ENCODE results near the gene EVI5.

The EVI5 gene

DNA sequence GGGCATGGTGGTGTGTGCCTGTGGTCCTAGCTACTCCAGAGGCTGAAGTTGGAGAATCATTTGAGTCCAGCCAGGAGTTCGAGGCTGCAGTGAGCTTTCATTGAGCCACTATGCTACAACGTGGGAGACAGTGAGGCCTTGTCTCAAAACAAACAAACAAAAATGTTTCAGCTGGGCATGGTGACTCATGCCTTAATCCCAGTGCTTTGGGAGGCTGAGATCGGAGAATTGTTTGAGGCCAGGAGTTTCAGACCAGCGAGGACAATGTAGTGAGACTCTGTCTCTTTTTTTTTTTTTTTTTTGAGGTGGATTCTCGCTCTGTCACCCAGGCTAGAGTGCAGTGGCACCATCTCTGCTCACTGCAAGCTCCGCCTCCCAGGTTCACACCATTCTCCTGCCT lies 41.9 kb upstream of the EVI5 start:
- no peak overlapping the region for H3K4me3 ChIP-seq (ENCODE audit: low read depth, low read length)
- TF ChIP-seq, protein P1, sequence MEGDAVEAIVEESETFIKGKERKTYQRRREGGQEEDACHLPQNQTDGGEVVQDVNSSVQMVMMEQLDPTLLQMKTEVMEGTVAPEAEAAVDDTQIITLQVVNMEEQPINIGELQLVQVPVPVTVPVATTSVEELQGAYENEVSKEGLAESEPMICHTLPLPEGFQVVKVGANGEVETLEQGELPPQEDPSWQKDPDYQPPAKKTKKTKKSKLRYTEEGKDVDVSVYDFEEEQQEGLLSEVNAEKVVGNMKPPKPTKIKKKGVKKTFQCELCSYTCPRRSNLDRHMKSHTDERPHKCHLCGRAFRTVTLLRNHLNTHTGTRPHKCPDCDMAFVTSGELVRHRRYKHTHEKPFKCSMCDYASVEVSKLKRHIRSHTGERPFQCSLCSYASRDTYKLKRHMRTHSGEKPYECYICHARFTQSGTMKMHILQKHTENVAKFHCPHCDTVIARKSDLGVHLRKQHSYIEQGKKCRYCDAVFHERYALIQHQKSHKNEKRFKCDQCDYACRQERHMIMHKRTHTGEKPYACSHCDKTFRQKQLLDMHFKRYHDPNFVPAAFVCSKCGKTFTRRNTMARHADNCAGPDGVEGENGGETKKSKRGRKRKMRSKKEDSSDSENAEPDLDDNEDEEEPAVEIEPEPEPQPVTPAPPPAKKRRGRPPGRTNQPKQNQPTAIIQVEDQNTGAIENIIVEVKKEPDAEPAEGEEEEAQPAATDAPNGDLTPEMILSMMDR (IDR thresholded peaks at IDR 0.05; ENCODE audit: borderline replicate concordance, insufficient read depth, low read depth, low read length), result no peak

DNA sequence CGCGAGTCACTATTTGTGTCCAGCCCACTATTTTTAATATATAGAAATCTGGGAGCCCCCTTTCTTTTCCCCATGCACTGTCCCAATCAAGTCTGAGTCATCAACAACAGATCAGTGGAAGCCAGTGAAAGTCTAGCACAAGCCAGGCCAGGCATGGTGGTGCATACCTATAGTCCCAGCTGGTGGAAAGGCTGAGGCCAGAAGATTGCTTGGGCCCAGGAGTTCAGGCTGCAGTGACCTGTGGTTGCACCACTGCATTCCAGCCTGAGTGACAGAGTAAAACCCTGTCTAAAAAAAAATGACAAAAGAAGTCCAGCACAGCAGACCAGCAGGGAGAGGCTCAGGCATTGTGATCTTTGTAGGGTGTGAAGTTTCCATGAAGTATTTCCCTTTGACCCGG lies 38.0 kb upstream of the EVI5 start:
- no peak overlapping the region for H3K4me3 ChIP-seq (ENCODE audit: low read depth, low read length)
- TF ChIP-seq, protein P1 (IDR thresholded peaks at IDR 0.05; ENCODE audit: borderline replicate concordance, insufficient read depth, low read depth, low read length), result no peak

DNA sequence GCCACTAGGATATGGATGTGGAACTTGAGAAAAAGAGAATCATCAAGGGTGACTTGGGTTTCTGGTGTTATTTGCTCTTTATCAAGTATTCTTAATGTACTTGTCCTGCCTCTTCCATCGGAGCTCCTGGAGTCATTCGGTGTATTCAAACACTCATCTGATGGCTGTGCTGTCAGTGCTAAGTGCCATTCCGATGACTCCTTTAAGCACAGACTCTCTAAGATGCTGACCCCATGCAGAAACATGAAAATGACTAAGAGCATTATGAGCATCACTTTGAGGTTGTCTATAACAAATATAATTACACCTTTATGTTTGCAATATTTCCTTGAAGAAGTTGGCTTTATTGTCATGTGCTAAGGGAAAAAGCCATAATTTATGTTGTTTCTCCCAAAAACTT lies 35.6 kb upstream of the EVI5 start:
- no peak overlapping the region for H3K4me3 ChIP-seq (ENCODE audit: low read depth, low read length)
- TF ChIP-seq, protein P1 (IDR thresholded peaks at IDR 0.05; ENCODE audit: borderline replicate concordance, insufficient read depth, low read depth, low read length), result no peak

DNA sequence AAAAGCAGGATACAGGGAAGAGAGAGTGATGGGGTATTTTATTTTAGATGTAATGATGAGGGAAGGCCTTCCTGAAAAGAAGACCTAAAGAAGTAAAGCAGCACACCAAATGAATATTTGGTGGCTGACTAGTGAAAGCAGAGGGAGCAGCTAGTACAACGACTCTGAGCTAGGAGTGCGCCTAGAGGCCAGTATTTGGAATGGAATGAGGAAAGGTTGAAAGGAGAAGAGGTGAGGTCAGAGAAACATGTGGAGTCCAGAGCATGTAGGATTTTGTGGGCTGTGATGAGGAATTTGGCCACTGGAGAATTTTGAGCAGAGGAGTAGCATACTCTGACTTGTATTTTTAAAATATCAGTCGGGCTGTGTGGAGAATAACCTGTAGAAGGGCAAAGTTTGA lies 35.1 kb upstream of the EVI5 start:
- TF ChIP-seq, protein P1 (IDR thresholded peaks at IDR 0.05; ENCODE audit: borderline replicate concordance, insufficient read depth, low read depth, low read length), result no peak
- no peak overlapping the region for H3K4me3 ChIP-seq (ENCODE audit: low read depth, low read length)

DNA sequence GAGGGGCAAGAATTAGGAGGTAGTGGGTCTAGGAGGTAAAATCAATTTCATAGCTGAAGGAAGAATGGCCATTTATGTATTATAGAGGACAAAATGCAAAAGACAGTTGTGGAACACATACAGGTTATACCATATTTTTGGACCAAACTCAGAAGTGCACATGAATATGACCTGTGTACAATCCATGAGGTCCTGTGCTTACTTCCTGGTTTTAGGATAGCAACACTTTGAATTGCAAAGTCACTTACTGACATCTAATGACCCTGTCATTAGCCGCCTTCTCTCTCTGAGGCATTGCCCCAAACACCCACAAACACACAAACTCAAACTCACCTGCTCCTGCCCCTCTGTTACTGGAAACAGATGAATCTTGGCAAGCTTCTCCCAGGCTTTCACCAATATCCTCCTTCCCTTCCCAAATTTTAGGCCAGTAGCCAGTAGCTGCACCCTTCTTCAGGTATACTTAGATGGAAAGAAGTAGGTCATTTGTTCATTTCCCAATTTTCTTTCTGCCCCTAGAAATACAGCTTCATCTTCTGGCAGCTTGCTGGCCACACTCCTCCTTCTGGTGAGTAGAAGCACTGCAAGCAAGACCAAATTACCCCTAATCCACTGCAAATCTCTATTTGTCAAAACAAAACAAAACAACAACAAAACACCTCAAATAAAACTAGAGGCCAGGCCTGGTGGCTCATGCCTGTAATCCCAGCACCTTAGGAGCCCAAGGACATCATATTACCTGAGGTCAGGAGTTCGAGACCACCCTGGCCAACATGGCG lies 33.3 kb upstream of the EVI5 start:
- H3K4me3 ChIP-seq (ENCODE audit: low read depth, low read length), result no peak overlapping the region
- TF ChIP-seq, protein P1 (IDR thresholded peaks at IDR 0.05; ENCODE audit: borderline replicate concordance, insufficient read depth, low read depth, low read length), result peak; percentile 82

DNA sequence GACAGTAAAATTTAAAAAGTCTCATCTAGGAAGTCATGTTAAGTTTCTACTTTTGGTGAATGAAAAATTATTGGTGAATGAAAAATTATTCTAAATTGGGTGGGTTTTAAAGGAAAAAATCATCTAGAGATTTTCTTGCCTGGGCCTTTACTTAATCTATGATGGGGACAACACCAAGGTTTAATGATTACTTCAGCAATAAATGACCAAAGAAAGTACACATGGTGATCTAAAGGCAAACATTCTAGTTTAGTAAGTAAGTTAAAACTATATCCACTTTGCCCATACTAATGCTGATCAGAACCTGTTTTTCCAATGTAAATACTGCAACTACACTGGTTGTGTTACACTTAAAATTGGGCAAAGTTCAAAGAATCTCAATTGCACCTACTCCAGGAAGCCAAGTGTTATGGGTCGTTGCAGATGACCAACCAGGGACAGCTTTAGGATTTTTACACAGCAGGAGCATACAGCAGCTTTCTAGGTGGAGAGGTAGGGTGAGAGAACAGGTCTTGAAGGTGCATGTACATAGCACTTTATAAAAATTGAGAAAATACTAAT lies 32.3 kb upstream of the EVI5 start:
- TF ChIP-seq, protein P1 (IDR thresholded peaks at IDR 0.05; ENCODE audit: borderline replicate concordance, insufficient read depth, low read depth, low read length), result no peak

DNA sequence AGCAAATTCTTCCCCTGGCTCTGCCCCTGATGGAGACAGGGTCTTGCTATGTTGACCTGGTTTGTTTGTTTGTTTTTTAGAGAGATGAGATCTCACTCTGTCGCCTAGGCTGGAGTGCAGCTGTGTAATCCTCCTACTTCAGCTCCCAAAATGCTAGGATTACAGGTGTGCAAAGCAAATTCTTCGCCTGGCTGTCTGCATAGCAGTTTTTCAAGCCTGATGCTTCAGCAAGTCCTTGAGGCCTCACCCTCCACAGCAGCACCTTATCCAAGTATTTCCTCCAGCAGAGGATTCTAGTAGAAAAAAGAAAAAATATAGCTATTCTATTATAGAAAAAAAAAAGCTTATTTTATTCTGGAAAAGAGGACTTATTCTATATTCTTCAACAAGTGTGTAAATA lies 31.8 kb upstream of the EVI5 start:
- TF ChIP-seq, protein P1 (IDR thresholded peaks at IDR 0.05; ENCODE audit: borderline replicate concordance, insufficient read depth, low read depth, low read length), result no peak
- H3K4me3 ChIP-seq (ENCODE audit: low read depth, low read length), result no peak overlapping the region

More for the DNA sequence above, 32.3 kb upstream of the EVI5 start:
- H3K4me3 ChIP-seq (ENCODE audit: low read depth, low read length), result no peak overlapping the region
